ENCODE data around the gene SPOCK1. TPM values are rescaled to one million over a fixed set of nuclear protein-coding genes. Genes with fewer than 3 reads are reported as not detected.

The SPOCK1 gene
- total and polyA plus RNA-seq, 2 of the 4 experiments (the other 2 are of a cell fraction), result 5.0 to 20.3 TPM

DNA sequence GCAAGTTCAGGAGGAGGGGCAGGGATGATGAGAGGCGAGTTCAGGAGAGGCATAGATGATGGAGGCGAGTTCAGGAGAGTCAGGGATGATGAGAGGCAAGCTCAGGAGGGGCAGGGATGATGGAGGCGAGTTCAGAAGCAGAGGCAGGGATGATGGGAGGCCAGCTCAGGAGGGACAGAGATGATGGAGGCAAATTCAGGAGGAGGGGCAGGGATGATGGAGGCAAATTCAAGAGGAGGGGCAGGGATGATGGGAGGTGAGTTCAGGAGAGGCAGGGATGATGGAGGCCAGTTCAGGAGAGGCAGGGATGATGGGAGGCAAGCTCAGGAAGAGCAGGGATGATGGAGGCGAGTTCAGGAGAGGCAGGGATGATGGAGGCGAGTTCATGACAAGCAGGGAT, 17.8 kb upstream of the SPOCK1 start:
- ChIA-PET POLR2A (ENCODE audit: unreplicated experiment) (no interaction called here), CTCF (no interaction called here)
- no peak overlapping the region for H3K56ac ChIP-seq (ENCODE audit: extremely low read depth, insufficient read depth, low read length)
- no peak overlapping the region for H3K4ac ChIP-seq (ENCODE audit: low read depth, low read length)
- no peak overlapping the region for H3K18ac ChIP-seq (ENCODE audit: low read depth, low read length)
- no peak overlapping the region for H2BK120ac ChIP-seq (ENCODE audit: low read depth, low read length)
- H3K14ac ChIP-seq (replicated peaks; ENCODE audit: low read depth, low read length), result no peak overlapping the region
- no TSS peak for BruUV-seq (replicated peaks)
- no peak overlapping the region for H4K8ac ChIP-seq (ENCODE audit: low read depth in 2 of 2, low read length in 2 of 2)
- TF ChIP-seq, protein P1, sequence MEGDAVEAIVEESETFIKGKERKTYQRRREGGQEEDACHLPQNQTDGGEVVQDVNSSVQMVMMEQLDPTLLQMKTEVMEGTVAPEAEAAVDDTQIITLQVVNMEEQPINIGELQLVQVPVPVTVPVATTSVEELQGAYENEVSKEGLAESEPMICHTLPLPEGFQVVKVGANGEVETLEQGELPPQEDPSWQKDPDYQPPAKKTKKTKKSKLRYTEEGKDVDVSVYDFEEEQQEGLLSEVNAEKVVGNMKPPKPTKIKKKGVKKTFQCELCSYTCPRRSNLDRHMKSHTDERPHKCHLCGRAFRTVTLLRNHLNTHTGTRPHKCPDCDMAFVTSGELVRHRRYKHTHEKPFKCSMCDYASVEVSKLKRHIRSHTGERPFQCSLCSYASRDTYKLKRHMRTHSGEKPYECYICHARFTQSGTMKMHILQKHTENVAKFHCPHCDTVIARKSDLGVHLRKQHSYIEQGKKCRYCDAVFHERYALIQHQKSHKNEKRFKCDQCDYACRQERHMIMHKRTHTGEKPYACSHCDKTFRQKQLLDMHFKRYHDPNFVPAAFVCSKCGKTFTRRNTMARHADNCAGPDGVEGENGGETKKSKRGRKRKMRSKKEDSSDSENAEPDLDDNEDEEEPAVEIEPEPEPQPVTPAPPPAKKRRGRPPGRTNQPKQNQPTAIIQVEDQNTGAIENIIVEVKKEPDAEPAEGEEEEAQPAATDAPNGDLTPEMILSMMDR (conservative IDR thresholded peaks at IDR 0.05; ENCODE audit: low read depth, low read length), result no peak
- WGBS, 2 experiments (ENCODE audit: extremely low coverage in 2 of 2, insufficient read length in 1 of 2), result no CpG with 5 or more reads among the region's 5 CpGs
- no peak overlapping the region for H2BK15ac ChIP-seq (ENCODE audit: low read depth, low read length)
- H3K9ac ChIP-seq (ENCODE audit: low read depth, low read length), result no peak overlapping the region
- in situ Hi-C loops (cut with MboI; ENCODE audit: low sequenced_read_pairs), result no loop called here
- H3K79me1 ChIP-seq (ENCODE audit: low read depth in 1 of 2, low read length in 2 of 2), result no peaks in the 10 kb centered on the region
- DNase-seq (no peak), ATAC-seq (ENCODE audit: low read depth) (no peak)
- H4K91ac ChIP-seq (ENCODE audit: insufficient read depth, low read depth, low read length), result no peak overlapping the region
- H4K20me1 ChIP-seq (ENCODE audit: insufficient read depth, low read length), result no peaks in the 10 kb centered on the region
- dilution Hi-C loops (cut with HindIII; ENCODE audit: low sequenced_read_pairs, unreplicated experiment), result no loop called here
- no peaks in the 10 kb centered on the region for H3K27me3 ChIP-seq (ENCODE audit: control insufficient read depth, insufficient read depth, low read length)
- no peaks in the 10 kb centered on the region for H3K36me3 ChIP-seq (ENCODE audit: control insufficient read depth, insufficient read depth, low read length)
- no peak overlapping the region for H2AFZ ChIP-seq (replicated peaks; ENCODE audit: low read length, poor library complexity)
- no peak overlapping the region for H3K27ac ChIP-seq (ENCODE audit: insufficient read depth, low read length)
- H2AK5ac ChIP-seq (ENCODE audit: low read depth, low read length), result no peak overlapping the region
- intact Hi-C loops (cut with micrococcal nuclease), result no loop called here
- no peaks in the 10 kb centered on the region for H3K4me1 ChIP-seq (ENCODE audit: control insufficient read depth, insufficient read depth, low read length)
- H2BK20ac ChIP-seq (ENCODE audit: low read depth, low read length), result no peak overlapping the region
- peaks cover 2% of the 10 kb centered on the region; the same call in 1 of the 2 replicates for H3K9me3 ChIP-seq (ENCODE audit: control insufficient read depth, insufficient read depth, low read length)
- H3K4me2 ChIP-seq (ENCODE audit: low read depth, low read length), result no peak overlapping the region
- no peak overlapping the region for H3K23ac ChIP-seq (ENCODE audit: low read depth, low read length)
- no peak overlapping the region for H3K4me3 ChIP-seq (ENCODE audit: insufficient read depth, low read depth, low read length)
- H2AK9ac ChIP-seq (replicated peaks; ENCODE audit: low read depth, low read length, poor library complexity), result no peak overlapping the region
- no peaks in the 10 kb centered on the region for H3K9me1 ChIP-seq (ENCODE audit: insufficient read depth, low read length)
- H4K5ac ChIP-seq (ENCODE audit: low read depth, low read length), result no peak overlapping the region
- no peak overlapping the region for H2BK5ac ChIP-seq (ENCODE audit: low read depth, low read length, poor library complexity, severe bottlenecking)

All from IMR-90 (cell line).